H1 (cell line): Measurements from ENCODE around the gene IREB2. TPM values are rescaled to one million over a fixed set of nuclear protein-coding genes. Genes with fewer than 3 reads are reported as not detected.

ENCODE experiments used
- CTCF ChIA-PET: fragments of 300-600 bp; sonication (Branson Sonifier 250); formaldehyde crosslinking; loops from one replicate; lab custom pipeline; 2021; ENCODE audit not compliant: partially characterized antibody; lab: Charles Lee
- POLR2A ChIA-PET: fragments of 300-600 bp; sonication (Branson Sonifier 250); formaldehyde crosslinking; loops from one replicate; lab custom pipeline; 2021; ENCODE audit warnings: inconsistent platforms; ENCODE audit not compliant: partially characterized antibody; lab: Charles Lee
- DNase-seq, 2 experiments: peaks; one replicate each; pipeline versions ENCODE4 v3.0.0 to v3.0.0-alpha.2; 2010 to 2022; ENCODE audit warnings: low spot score in 2 of 2, low read depth in 1 of 2, mixed read lengths in 1 of 2
- FAIRE-seq: peaks from 2 replicates; lab custom pipeline; 2011; peaks lifted over from hg19 to GRCh38; lab: Jason Lieb, UNC
- H2AFZ ChIP-seq: 2 replicates; pipeline ENCODE4 v1.8.1; 2012; ENCODE audit warnings: low read length, inconsistent platforms
- H2AK5ac ChIP-seq: 2 replicates; pipeline ENCODE4 v1.6.1; 2013; ENCODE audit warnings: low read depth, low read length
- H2BK120ac ChIP-seq: replicated peaks from 2 replicates; pipeline ENCODE3; 2013; ENCODE audit warnings: low read depth, low read length, inconsistent platforms
- H2BK12ac ChIP-seq: 2 replicates; pipeline ENCODE4 v1.6.1; 2013; ENCODE audit warnings: low read depth, low read length
- H2BK15ac ChIP-seq: 2 replicates; pipeline ENCODE4 v1.6.1; 2013; ENCODE audit warnings: low read length
- H2BK20ac ChIP-seq: 2 replicates; pipeline ENCODE4 v1.6.1; 2013; ENCODE audit warnings: low read length
- H2BK5ac ChIP-seq: 2 replicates; pipeline ENCODE4 v1.6.1; 2013; ENCODE audit warnings: low read depth, low read length
- H3K14ac ChIP-seq: 2 replicates; pipeline ENCODE4 v1.6.1; 2013; ENCODE audit warnings: inconsistent platforms; ENCODE audit not compliant: insufficient read length
- H3K18ac ChIP-seq: 2 replicates; pipeline ENCODE4 v1.6.1; 2013; ENCODE audit warnings: low read length; ENCODE audit errors: extremely low read depth
- H3K23ac ChIP-seq: 2 replicates; pipeline ENCODE4 v1.6.1; 2013; ENCODE audit warnings: inconsistent platforms; ENCODE audit not compliant: insufficient read length
- H3K23me2 ChIP-seq: 2 replicates; pipeline ENCODE4 v1.6.1; 2013; ENCODE audit warnings: low read depth, low read length
- H3K27ac ChIP-seq: 2 replicates; pipeline ENCODE4 v1.6.1; 2011; ENCODE audit warnings: low read depth, low read length, inconsistent platforms
- H3K27me3 ChIP-seq, 4 experiments: replicated peaks in 1 of 4; 1 replicate in 1 of 4; 2 replicates in 3 of 4; pipeline versions ENCODE4 v1.6.1 to v1.8.1; 2011 to 2013; ENCODE audit warnings: low read length in 3 of 4, mild to moderate bottlenecking in 3 of 4, inconsistent platforms in 2 of 4, mixed read lengths in 2 of 4, moderate library complexity in 1 of 4; ENCODE audit not compliant: control insufficient read depth in 3 of 4, insufficient read depth in 3 of 4; ENCODE audit errors: extremely low read depth in 1 of 4
- H3K36me3 ChIP-seq, 4 experiments: 2 replicates each; pipeline versions ENCODE4 v1.6.1 to v1.8.1; 2011 to 2013; ENCODE audit warnings: mild to moderate bottlenecking in 4 of 4, low read length in 3 of 4, moderate library complexity in 2 of 4, control low read depth in 1 of 4, inconsistent platforms in 1 of 4; ENCODE audit not compliant: insufficient read depth in 4 of 4, control insufficient read depth in 2 of 4
- H3K4ac ChIP-seq: replicated peaks from 2 replicates; pipeline ENCODE3; 2013; ENCODE audit warnings: low read length, low read depth, mixed read lengths, inconsistent platforms; ENCODE audit not compliant: insufficient read length
- H3K4me1 ChIP-seq, 4 experiments: replicated peaks in 1 of 4; 1 replicate in 1 of 4; 2 replicates in 3 of 4; pipeline versions ENCODE4 v1.6.1 to v1.8.1; 2011 to 2013; ENCODE audit warnings: low read length in 3 of 4, inconsistent platforms in 2 of 4, mixed read lengths in 1 of 4; ENCODE audit not compliant: insufficient read depth in 4 of 4, control insufficient read depth in 3 of 4
- H3K4me2 ChIP-seq, 2 experiments: 2 replicates each; pipeline versions ENCODE4 v1.6.1 to v1.8.1; 2011 to 2013; ENCODE audit warnings: low read depth in 2 of 2, low read length in 2 of 2, control low read depth in 1 of 2, inconsistent platforms in 1 of 2, mild to moderate bottlenecking in 1 of 2; ENCODE audit not compliant: insufficient read depth in 1 of 2
- H3K4me3 ChIP-seq, 4 experiments: fragments of 200-600, 300-600 bp in 1 of 4; sonication (generic), shearing (Covaris generic), sonication (Bioruptor Twin) in 1 of 4; 2 replicates each; pipeline versions ENCODE4 v1.5.1 to v1.8.1; 2011 to 2016; ENCODE audit warnings: low read length in 4 of 4, low read depth in 3 of 4, control low read depth in 2 of 4, inconsistent platforms in 2 of 4, mild to moderate bottlenecking in 2 of 4, mixed read lengths in 1 of 4, moderate library complexity in 1 of 4; ENCODE audit not compliant: insufficient read depth in 2 of 4; ENCODE audit errors: extremely low read depth in 1 of 4
- H3K56ac ChIP-seq: replicated peaks from 2 replicates; pipeline ENCODE3; 2013; ENCODE audit warnings: low read depth, mild to moderate bottlenecking, mixed read lengths, low read length, inconsistent platforms; ENCODE audit not compliant: insufficient read length
- H3K79me1 ChIP-seq: 2 replicates; pipeline ENCODE4 v1.6.1; 2013; ENCODE audit warnings: low read depth, low read length, control low read depth
- H3K79me2 ChIP-seq, 2 experiments: 2 replicates each; pipeline versions ENCODE4 v1.6.1 to v1.8.1; 2012 to 2013; ENCODE audit warnings: low read length in 2 of 2, mild to moderate bottlenecking in 2 of 2, inconsistent platforms in 1 of 2; ENCODE audit not compliant: insufficient read depth in 2 of 2, control insufficient read depth in 1 of 2
- H3K9ac ChIP-seq, 4 experiments: replicated peaks in 1 of 4; 1 replicate in 1 of 4; 2 replicates in 3 of 4; pipeline versions ENCODE4 v1.6.1 to v1.8.1; 2011 to 2013; ENCODE audit warnings: low read depth in 3 of 4, low read length in 3 of 4, control low read depth in 2 of 4, mild to moderate bottlenecking in 2 of 4, moderate library complexity in 2 of 4, inconsistent platforms in 1 of 4; ENCODE audit errors: extremely low read depth in 1 of 4
- H3K9me3 ChIP-seq, 2 experiments: 2 replicates each; pipeline versions ENCODE4 v1.6.1 to v1.8.1; 2012 to 2013; ENCODE audit warnings: mild to moderate bottlenecking in 2 of 2, moderate library complexity in 2 of 2, control low read depth in 1 of 2, inconsistent platforms in 1 of 2, low read depth in 1 of 2, low read length in 1 of 2, mixed read lengths in 1 of 2; ENCODE audit not compliant: insufficient read depth in 2 of 2
- H4K20me1 ChIP-seq, 2 experiments: replicated peaks in 1 of 2; 2 replicates each; pipeline versions ENCODE3 to v1.8.1; 2011 to 2013; ENCODE audit warnings: inconsistent platforms in 2 of 2, low read length in 2 of 2, mild to moderate bottlenecking in 1 of 2; ENCODE audit not compliant: insufficient read depth in 2 of 2, control insufficient read depth in 1 of 2
- H4K5ac ChIP-seq: 2 replicates; pipeline ENCODE4 v1.6.1; 2013; ENCODE audit warnings: low read length, low read depth, mixed read lengths, inconsistent platforms; ENCODE audit not compliant: insufficient read length
- H4K8ac ChIP-seq: 2 replicates; pipeline ENCODE4 v1.8.0; 2013; ENCODE audit warnings: mild to moderate bottlenecking, moderate library complexity, low read length, inconsistent platforms; ENCODE audit not compliant: insufficient read depth; ENCODE audit errors: extremely low read depth
- H4K91ac ChIP-seq: replicated peaks from 2 replicates; pipeline ENCODE3; 2013; ENCODE audit warnings: low read length, mixed read lengths, inconsistent platforms; ENCODE audit not compliant: insufficient read length
- ASH2L ChIP-seq: fragments of 200-600, 300-600 bp; sonication (generic); IDR thresholded peaks from one replicate; pipeline ENCODE4 v1.7.1; 2017; ENCODE audit warnings: low read length
- ATF2 ChIP-seq: IDR thresholded peaks from 2 replicates; pipeline ENCODE4 v1.6.1; 2012; ENCODE audit warnings: low read length, inconsistent platforms
- CHD2 ChIP-seq: IDR thresholded peaks from 2 replicates; pipeline ENCODE4 v1.6.1; 2012; ENCODE audit warnings: low read length, improper control_type of control experiment
- E2F6 ChIP-seq: IDR thresholded peaks from 2 replicates; pipeline ENCODE4 v1.6.1; 2012; ENCODE audit warnings: inconsistent platforms
- FOSL1 ChIP-seq: IDR thresholded peaks from 2 replicates; pipeline ENCODE4 v1.6.1; 2011; ENCODE audit warnings: mild to moderate bottlenecking, low read depth, low read length, moderate library complexity; ENCODE audit not compliant: insufficient read depth
- GABPA ChIP-seq: IDR thresholded peaks from 2 replicates; pipeline ENCODE4 v1.6.1; 2011; ENCODE audit warnings: mild to moderate bottlenecking, low read length, moderate library complexity, borderline replicate concordance; ENCODE audit not compliant: insufficient read depth
- KDM1A ChIP-seq: fragments of 200-600, 300-600 bp; sonication (generic); IDR thresholded peaks from 2 replicates; pipeline ENCODE4 v1.7.1; 2016; ENCODE audit warnings: mild to moderate bottlenecking, low read length, borderline replicate concordance
- MAFK ChIP-seq: IDR thresholded peaks from 2 replicates; pipeline ENCODE4 v1.6.1; 2012; ENCODE audit warnings: low read depth, mild to moderate bottlenecking, improper control_type of control experiment, low read length
- RFX5 ChIP-seq: IDR thresholded peaks from 2 replicates; pipeline ENCODE4 v1.6.1; 2011; ENCODE audit warnings: low read depth, low read length, improper control_type of control experiment, borderline replicate concordance
- RNF2 ChIP-seq: fragments of 200-900, 300-1000 bp; sonication (generic); IDR thresholded peaks from 2 replicates; pipeline ENCODE4 v1.7.1; 2016; ENCODE audit warnings: borderline replicate concordance, low read depth, mild to moderate bottlenecking, antibody characterized with exemption, low read length; ENCODE audit not compliant: poor library complexity, severe bottlenecking; ENCODE audit errors: missing control alignments
- SAP30 ChIP-seq: fragments of 300-600 bp; sonication (generic); IDR thresholded peaks from 2 replicates; pipeline ENCODE4 v1.7.1; 2012; ENCODE audit warnings: low read length, moderate library complexity, mild to moderate bottlenecking, inconsistent platforms; ENCODE audit not compliant: insufficient read depth, insufficient replicate concordance
- SRF ChIP-seq: IDR thresholded peaks from 2 replicates; pipeline ENCODE4 v1.6.1; 2011; ENCODE audit warnings: mild to moderate bottlenecking, low read depth, low read length, moderate library complexity
- WGBS, 2 experiments: shearing (Covaris generic) in 1 of 2; methylation state at CpG; one replicate each; pipeline versions ENCODE4 v1.1.6 to v1.1.7; 2013 to 2015; ENCODE audit warnings: low lambda C conversion rate in 2 of 2, mixed read lengths in 2 of 2, inconsistent platforms in 1 of 2, low coverage in 1 of 2, missing lambda C conversion rate in 1 of 2; ENCODE audit not compliant: insufficient replicate concordance in 2 of 2, insufficient coverage in 1 of 2, insufficient read length in 1 of 2; ENCODE audit errors: extremely low coverage in 1 of 2, missing lambda C conversion rate in 1 of 2; 5-methylcytosine and 5-hydroxymethylcytosine counted together
- polyA plus RNA-seq, 7 experiments: library from polyadenylated mRNA; depleted of rRNA in 3 of 7; stranded (reverse) in 5 of 7; unstranded in 2 of 7; fragments of >200 nt in 5 of 7; fragments of 200-250 nt in 2 of 7; gene quantifications; 1 replicate in 5 of 7; 2 replicates in 1 of 7; 4 replicates in 1 of 7; pipeline versions ENCODE4 v1.2.1 to v1.2.3, GENCODE V29; 2011 to 2013; ENCODE audit warnings: missing spikeins in 2 of 7, mixed read lengths in 2 of 7
- total RNA-seq: library from RNA; stranded (reverse); fragmentation: NEBNext Ultra II Directional; extraction: Animal tissue kit (Norgen Biotek cat#: 25700); gene quantifications from 2 replicates; pipeline ENCODE4 v1.2.1, GENCODE V29; 2021

Gene IREB2
- total and polyA plus RNA-seq, 2 of the 8 experiments (the other 6 are each of a cell fraction or from before 2014, with no cell fraction given), result 21.0 to 103 TPM

- H3K4me1 ChIP-seq, result no peaks in the 10 kb centered on the region
- H4K8ac ChIP-seq, result no peak overlapping the region
- no peaks in the 10 kb centered on the region for H3K23me2 ChIP-seq
- H4K5ac ChIP-seq, result no peak overlapping the region
- H2BK120ac ChIP-seq, result no peak overlapping the region
- H3K4me2 ChIP-seq, result no peak overlapping the region
- H3K56ac ChIP-seq, result no peak overlapping the region
- ChIA-PET POLR2A (no interaction called here), CTCF (no interaction called here)
- H3K79me1 ChIP-seq, result no peaks in the 10 kb centered on the region
- no peak overlapping the region for H4K91ac ChIP-seq
- no peak overlapping the region for H3K4me3 ChIP-seq
- no peak overlapping the region for H2BK15ac ChIP-seq
- no peak overlapping the region for H3K14ac ChIP-seq
- peaks cover 7 to 8% of the 10 kb centered on the region in 2 experiments; a peak in 3 of 4 replicates for H3K9me3 ChIP-seq
- no peaks in the 10 kb centered on the region for H4K20me1 ChIP-seq
- no peak overlapping the region for H2AFZ ChIP-seq
- WGBS, 2 experiments, result 88% methylated on average over 5 of the region's 5 CpGs; no CpG with 5 or more reads in 1 of the 2 experiments
- H2AK5ac ChIP-seq, result no peak overlapping the region
- H3K27ac ChIP-seq, result no peak overlapping the region
- H3K9ac ChIP-seq, result no peak overlapping the region
- no peak overlapping the region for H3K4ac ChIP-seq
- DNase-seq (no peak), FAIRE-seq (no peak)
- H3K36me3 ChIP-seq, result no peaks in the 10 kb centered on the region
- TF ChIP-seq SRF (no peak), SAP30 (no peak), FOSL1 (no peak), KDM1A (no peak), GABPA (no peak), RFX5 (no peak), CHD2 (no peak), ATF2 (no peak), ASH2L (no peak), RNF2 (no peak), E2F6 (no peak), MAFK (no peak)
- no peaks in the 10 kb centered on the region for H3K79me2 ChIP-seq
- H2BK20ac ChIP-seq, result no peak overlapping the region
- H2BK5ac ChIP-seq, result no peak overlapping the region
- no peak overlapping the region for H3K23ac ChIP-seq
- H3K18ac ChIP-seq, result no peak overlapping the region
- no peaks in the 10 kb centered on the region for H3K27me3 ChIP-seq
- no peak overlapping the region for H2BK12ac ChIP-seq
These were observed 89.3 kb downstream of the IREB2 start for GRCh38 chr15:78527325-78527724.
